Measurements from ENCODE around the gene RNF207.
A peak's percentile ranks its signal among the peaks of the same experiment; 100 is the strongest.

RNF207 gene

GRCh38 chr1:6234502-6235295 is 28.8 kb downstream of the RNF207 start:
- no peak for DNase-seq (ENCODE audit: low read depth in 2 of 2)

GRCh38 chr1:6235296-6235677 is 29.4 kb downstream of the RNF207 start:
- no peak for DNase-seq (ENCODE audit: low read depth in 2 of 2)

DNA sequence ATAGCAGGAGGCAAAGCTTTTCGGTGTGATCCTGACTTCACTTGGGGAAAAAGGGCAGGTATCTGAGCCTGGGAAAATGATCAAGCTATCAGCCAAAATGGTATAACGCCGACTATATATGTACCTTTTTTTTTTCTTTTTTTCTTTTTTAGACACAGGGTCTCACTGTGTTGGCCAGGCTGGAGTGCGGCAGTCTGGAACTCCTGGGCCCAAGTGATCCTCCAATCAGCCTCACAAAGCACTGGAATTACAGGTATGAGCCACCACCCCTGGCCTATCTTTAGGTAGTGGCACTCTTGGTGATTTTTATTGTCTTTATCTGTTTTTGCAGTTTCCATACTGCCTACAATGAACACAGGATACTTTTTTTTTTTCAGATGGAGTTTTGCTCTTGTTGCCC is 31.2 kb downstream of the RNF207 start:
- no peak for DNase-seq (ENCODE audit: low read depth in 2 of 2)

DNA sequence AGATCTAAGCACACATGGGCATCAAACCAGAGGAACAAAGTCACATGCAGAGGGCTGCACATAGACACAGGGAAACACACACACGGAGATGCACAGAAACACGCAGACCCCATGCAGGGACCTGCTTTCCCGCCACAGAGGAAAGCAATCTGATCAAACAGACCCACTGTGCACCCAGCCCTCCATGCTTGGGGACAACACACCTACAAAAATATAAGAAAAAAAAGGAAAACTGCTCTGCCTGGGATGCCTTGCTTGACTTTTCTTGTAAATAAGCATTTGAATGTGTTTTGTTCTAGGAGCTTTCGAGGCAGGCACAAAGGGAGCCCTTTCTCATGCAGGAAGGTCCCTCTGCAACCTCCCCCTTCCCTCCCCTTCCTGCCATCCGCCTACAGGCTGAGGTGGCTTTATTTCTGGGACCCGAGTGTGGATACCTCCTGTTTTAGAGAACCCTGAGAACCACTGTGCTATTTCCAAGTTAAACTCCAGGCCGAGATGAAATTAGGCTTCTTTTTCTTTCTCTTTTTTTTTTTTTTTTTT is 33.4 kb downstream of the RNF207 start:
- no peak for DNase-seq (ENCODE audit: low read depth in 2 of 2)

DNA sequence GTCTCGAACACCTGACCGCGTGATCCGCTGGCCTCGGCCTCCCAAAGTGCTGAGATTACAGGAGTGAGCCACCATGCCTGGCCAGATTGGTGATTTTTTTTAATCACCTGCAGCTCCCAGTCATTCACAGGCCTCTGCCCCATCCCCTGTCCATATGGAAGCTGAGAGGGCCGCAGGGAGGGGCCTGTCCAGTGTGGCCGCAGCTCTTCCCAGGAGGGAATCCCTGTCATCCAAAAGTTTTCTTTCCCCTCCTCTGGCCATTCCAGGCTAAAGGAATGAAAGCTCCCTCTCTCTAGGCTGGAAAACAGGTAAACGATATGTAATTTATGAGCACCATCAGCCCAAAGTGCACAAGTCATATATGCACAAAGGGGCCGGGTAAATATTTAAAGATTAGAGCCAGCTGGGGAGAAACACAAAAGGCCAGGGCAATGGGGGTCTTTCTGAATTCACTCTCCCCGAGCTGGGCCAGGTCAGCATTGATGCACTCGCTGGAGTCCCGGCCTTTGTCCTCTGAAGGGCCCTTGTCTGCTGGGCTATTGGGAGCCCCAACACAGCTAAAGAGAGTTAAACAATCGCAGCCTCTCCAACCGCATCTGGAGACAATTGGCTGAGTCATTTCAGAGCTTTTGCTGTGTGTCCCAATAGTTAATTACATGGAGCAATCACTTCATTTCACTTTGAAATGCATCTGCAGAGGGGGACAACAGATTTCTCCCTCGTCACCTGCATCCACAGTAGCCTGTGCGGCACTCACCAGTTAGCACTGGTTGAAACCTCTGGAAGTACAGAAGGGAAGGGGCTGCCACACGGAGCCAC is 34.2 kb downstream of the RNF207 start:
- no peak for DNase-seq (ENCODE audit: low read depth in 2 of 2)

- no peak for DNase-seq (ENCODE audit: low read depth in 2 of 2)
Observed at GRCh38 chr1:6241107-6241886, 35.4 kb downstream of the RNF207 start.

DNA sequence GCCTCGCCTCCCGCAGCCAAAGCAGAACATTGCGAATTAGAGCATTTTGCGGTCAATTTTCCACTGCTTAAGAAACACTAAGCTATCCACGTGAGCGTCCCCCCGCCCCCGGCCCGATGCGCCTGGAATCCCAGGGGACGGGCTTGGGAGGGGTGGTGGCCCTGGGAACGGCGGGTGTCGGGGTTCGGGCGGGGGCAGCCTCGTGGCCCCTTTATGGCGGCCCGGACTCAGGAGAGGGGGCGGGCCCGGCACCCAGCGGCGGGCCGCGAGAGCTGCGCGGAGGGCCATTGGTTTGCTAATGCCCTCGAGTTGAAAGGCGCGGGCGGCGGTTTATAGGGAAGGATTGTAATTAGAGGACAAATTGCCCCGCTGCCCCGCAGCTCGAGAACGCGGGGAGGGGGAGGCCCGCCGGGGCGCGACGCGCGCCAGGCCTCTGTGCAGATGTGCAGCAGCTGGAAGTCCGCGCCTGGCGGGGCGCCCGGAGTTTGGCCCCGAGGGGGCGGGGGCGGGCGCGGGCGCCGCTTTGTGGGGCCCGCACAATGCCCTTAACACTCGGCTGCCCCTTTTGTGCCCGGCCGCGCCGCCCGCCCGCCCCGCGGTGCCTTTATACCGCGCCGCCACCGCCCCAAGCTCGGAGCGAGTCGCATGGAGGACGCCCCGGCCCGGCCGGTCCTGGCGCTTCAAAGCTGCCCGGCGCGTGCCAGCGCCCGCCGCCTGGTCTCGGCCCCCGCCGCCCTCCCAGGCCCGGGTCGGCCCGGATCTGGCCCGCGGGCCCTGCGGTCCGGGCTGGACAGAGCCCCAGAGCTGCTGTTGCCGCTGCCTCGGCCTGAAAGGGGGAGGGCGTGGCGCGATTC is 36.2 kb downstream of the RNF207 start:
- DNase-seq (ENCODE audit: low read depth in 2 of 2), result no peak

GRCh38 chr1:6243053-6243834 is 37.3 kb downstream of the RNF207 start:
- DNase-seq (ENCODE audit: low read depth in 2 of 2), result no peak

- no peak for DNase-seq (ENCODE audit: low read depth in 2 of 2)
Observed at GRCh38 chr1:6243993-6244392, 38.1 kb downstream of the RNF207 start, which contains the start of gene HES3. Gene HES3, plus strand, starts transcription at chr1:6244179. Its CDS starts 187 bp downstream, at chr1:6244366.

DNA sequence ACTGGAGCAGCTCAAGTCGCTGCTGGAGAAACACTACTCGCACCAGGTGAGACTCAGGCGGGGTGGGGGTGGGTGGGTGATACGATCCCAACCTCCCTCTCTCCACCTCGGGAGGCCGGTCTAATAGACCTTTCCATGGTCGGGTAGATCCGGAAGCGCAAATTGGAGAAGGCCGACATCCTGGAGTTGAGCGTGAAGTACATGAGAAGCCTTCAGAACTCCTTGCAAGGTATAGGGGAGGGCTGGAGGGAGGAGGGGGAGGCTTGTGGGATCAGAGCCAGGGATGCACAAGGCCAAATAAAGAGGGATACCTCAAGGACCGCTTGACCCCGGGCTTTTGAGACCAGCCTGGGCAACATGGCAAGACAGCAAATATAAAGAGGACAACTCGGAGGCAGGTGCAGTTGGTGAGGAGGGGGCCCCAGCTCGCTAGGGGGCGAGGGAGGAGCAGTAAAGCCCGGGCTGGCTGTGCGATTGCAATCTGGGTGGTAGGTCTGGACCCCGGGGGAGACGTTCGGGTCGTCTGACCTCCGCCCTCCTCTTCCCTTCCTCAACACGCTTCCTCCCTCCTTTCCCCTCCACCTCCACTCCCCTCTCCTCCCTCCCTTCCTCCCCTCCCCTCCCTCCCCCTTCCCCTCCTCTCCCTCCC is 38.6 kb downstream of the RNF207 start:
- no peak for DNase-seq (ENCODE audit: low read depth in 2 of 2)

DNA sequence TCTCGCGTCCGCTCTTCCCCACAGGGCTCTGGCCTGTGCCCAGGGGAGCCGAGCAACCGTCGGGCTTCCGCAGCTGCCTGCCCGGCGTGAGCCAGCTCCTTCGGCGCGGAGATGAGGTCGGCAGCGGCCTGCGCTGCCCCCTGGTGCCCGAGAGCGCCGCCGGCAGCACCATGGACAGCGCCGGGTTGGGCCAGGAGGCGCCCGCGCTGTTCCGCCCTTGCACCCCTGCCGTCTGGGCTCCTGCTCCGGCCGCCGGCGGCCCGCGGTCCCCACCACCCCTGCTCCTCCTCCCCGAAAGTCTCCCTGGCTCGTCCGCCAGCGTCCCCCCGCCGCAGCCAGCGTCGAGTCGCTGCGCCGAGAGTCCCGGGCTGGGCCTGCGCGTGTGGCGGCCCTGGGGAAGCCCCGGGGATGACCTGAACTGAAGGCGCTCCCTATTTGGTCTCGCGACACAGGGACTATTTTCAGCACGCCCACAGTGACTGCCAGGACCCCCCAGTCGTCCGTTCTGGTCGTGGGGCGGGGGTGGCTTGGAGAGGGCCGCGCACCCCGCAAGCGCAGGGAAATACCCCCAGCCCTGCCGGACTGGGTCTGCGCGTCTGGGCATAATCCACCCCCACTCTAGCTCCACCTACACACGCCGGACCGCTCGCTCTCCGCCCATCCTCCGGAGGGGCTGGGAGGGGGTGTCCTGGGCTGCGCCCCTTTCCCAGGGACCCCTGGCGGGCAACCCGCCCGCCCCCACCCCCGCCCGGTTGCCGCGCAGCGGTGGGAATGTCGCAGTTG is 39.4 kb downstream of the RNF207 start:
- DNase-seq (ENCODE audit: low read depth in 2 of 2), result peak; percentile 55 to 68

GRCh38 chr1:6245869-6246496 is 40.1 kb downstream of the RNF207 start:
- DNase-seq (ENCODE audit: low read depth in 2 of 2), result no peak

DNA sequence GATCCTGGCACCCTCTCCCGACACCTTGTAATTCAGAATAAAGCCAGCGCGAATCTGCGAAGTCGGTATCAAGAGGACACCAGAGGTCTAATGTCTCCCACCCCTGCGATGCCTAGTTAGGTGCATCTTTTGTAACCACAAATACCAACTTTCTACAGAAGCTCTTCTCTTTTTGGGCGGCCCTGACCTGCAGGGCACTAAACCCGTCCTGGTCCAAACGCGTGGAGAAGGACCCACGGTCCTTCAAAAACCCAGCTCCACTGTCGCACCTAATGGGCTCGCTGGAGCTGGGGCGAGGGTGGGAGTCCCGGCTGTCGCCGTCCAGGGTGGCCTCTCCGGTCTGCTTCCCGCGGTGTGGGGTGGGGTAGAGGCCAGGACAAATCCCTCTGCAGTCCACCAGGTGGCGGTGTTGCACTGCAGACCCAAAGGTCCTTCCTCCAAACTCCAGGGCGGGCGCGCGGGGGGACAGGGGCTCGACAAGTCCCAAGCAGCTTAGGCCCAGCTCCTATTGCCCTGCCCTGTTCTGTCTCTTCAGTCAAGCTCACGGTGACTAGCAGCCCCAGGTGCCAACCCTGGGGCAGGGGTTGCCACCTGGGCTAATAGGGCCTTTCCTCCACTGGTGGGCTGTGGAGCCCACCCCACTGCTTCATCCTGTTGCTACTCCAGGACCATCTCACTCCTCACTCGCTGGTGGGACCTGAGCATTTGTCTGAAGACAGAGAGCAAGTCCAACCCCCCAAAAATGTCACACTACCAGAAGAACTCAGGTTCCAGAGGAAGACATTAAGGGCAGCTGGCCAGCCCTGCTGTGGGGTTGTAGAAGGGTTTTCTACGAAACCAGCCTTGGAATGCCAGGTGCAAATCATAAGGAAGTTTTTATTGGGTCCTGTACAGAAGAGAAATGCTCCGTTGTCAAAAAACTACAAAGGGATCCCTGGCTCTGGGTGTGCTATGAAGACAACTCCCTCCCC is 40.9 kb downstream of the RNF207 start:
- DNase-seq (ENCODE audit: low read depth in 2 of 2), result peak; percentile 57 to 71

DNA sequence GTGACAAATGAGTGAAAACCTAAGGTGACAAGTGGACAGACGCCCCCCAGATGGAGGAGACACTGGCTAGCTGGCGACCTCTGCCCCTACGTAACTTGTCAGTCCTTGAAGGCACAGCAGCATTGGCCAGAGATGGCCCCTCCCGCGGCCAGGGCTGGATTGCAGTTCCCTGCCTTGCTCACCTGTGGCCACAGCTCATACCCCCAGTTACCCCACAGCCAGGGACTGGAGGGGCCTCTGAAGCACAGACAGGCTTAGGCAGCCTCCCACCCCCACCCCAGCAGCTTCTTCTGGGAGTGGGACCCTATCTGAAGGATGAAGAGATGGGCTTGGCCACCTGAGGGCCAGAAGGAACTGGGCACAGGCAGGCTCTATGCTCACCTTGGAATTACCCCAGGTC is 41.7 kb downstream of the RNF207 start:
- DNase-seq (ENCODE audit: low read depth in 2 of 2), result no peak

GRCh38 chr1:6248161-6248776 is 42.4 kb downstream of the RNF207 start:
- no peak for DNase-seq (ENCODE audit: low read depth in 2 of 2)

GRCh38 chr1:6248932-6249738 is 43.2 kb downstream of the RNF207 start:
- DNase-seq (ENCODE audit: low read depth in 2 of 2), result no peak

Measured in stimulated activated CD8-positive, alpha-beta memory T cell treated with anti-CD3 and anti-CD28 coated beads, Interleukin-7, amount 100 ng/mL, for 1 hour (primary cell).